ENCODE results near the gene MT1HL1.

GRCh38 chr1:237033804-237034203 lies 29.6 kb upstream of the MT1HL1 start:
- TF ChIP-seq CTCF (IDR thresholded peaks at IDR 0.05) (no peak), POLR2A (IDR thresholded peaks at IDR 0.05) (no peak)

Measured in testis (tissue), 2 donors.